Stomach (tissue), 4 donors: Measurements from ENCODE around the gene RAB6D.
"Not testable (repeated sequence)": the region's sequence is repeated elsewhere in the genome, so short reads cannot be mapped to it uniquely, and the experiment has no call there.

ENCODE experiments used
- EP300 ChIP-seq: sonication (generic); formaldehyde crosslinking; IDR thresholded peaks from one replicate; pipeline ENCODE4 v1.6.1; 2017; ENCODE audit warnings: antibody characterized with exemption
- POLR2A ChIP-seq, 4 donors: fragments of 450-650 bp; IDR thresholded peaks; one replicate each; pipeline ENCODE4 v1.6.1; 2016; ENCODE audit warnings: antibody characterized with exemption in 4 of 4, control low read depth in 2 of 4, mild to moderate bottlenecking in 1 of 4, moderate library complexity in 1 of 4
- POLR2AphosphoS5 ChIP-seq, 3 donors: sonication (generic); formaldehyde crosslinking; IDR thresholded peaks; one replicate each; pipeline ENCODE4 v1.6.1; 2016; ENCODE audit warnings: antibody characterized with exemption in 3 of 3
- TF ChIP-seq, protein P1 (sequence below), 7 experiments: fragments of 450-650 bp in 4 of 7; fragments of 200-600 bp in 3 of 7; sonication (generic) in 3 of 7; IDR thresholded peaks; one replicate each; pipeline ENCODE4 v1.5.1; 2016 to 2019; ENCODE audit warnings: antibody characterized with exemption in 7 of 7, control low read depth in 2 of 7, mild to moderate bottlenecking in 1 of 7

DNA sequence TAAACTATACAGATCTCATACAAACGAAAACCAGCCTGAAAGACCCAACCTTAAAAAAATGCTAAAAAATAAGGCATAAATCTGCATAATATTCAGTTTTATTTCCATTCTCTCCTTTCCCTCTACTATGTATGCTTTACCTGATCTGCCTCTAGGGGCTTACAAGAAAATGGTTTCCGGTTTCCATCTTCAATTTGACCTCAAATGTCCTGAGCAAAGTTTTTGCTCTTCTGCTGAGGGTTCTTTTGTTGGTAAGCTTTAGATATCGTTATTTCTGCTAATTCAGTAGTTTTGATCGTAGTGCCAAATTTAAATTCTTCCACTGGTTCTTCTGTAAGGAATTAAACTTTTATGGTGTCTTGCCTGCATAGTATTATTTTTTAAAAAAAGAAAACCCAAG, 2.2 kb downstream of the RAB6D start:
- TF ChIP-seq, protein P1, sequence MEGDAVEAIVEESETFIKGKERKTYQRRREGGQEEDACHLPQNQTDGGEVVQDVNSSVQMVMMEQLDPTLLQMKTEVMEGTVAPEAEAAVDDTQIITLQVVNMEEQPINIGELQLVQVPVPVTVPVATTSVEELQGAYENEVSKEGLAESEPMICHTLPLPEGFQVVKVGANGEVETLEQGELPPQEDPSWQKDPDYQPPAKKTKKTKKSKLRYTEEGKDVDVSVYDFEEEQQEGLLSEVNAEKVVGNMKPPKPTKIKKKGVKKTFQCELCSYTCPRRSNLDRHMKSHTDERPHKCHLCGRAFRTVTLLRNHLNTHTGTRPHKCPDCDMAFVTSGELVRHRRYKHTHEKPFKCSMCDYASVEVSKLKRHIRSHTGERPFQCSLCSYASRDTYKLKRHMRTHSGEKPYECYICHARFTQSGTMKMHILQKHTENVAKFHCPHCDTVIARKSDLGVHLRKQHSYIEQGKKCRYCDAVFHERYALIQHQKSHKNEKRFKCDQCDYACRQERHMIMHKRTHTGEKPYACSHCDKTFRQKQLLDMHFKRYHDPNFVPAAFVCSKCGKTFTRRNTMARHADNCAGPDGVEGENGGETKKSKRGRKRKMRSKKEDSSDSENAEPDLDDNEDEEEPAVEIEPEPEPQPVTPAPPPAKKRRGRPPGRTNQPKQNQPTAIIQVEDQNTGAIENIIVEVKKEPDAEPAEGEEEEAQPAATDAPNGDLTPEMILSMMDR (IDR thresholded peaks at IDR 0.05): not testable (repeated sequence)
- TF ChIP-seq POLR2A (IDR thresholded peaks at IDR 0.05); POLR2AphosphoS5 (IDR thresholded peaks at IDR 0.05); EP300: not testable (repeated sequence)
